ENCODE measurements around the gene SET.

GRCh38 chr9:128677794-128678193 lies 11.2 kb upstream of the SET start:
- TF ChIP-seq CTCF (conservative IDR thresholded peaks at IDR 0.05; ENCODE audit: low read depth, low read length) (no peak), EZH2 (IDR thresholded peaks at IDR 0.05; ENCODE audit: borderline replicate concordance, low read depth, low read length, poor library complexity, severe bottlenecking) (no peak)

All from A673 (cell line).